Measurements from ENCODE around the gene RAD9A.

Gene RAD9A

GRCh38 chr11:67357831-67358670 is 33.7 kb upstream of the RAD9A start:
- no peak overlapping the region for H3K9ac ChIP-seq (ENCODE audit: low read depth in 1 of 2, low read length in 2 of 2)
- H3K27ac ChIP-seq (ENCODE audit: low read depth in 2 of 2, low read length in 2 of 2) = no peak overlapping the region
- no peaks in the 10 kb centered on the region for H3K9me3 ChIP-seq (ENCODE audit: control insufficient read depth in 2 of 2, low read length in 2 of 2)
- H3K4me1 ChIP-seq (ENCODE audit: control insufficient read depth in 2 of 2, insufficient read depth in 2 of 2, low read length in 2 of 2) = peaks cover 37 to 39% of the 10 kb centered on the region in 2 donors
- no peaks in the 10 kb centered on the region for H3K27me3 ChIP-seq (ENCODE audit: control insufficient read depth in 2 of 2, insufficient read depth in 2 of 2, low read length in 2 of 2)
- H3K4me3 ChIP-seq (ENCODE audit: low read length in 2 of 2) = no peak overlapping the region
- H3K36me3 ChIP-seq (ENCODE audit: control insufficient read depth in 2 of 2, insufficient read depth in 2 of 2, low read length in 2 of 2) = no peaks in the 10 kb centered on the region

GRCh38 chr11:67364169-67364568 is 27.6 kb upstream of the RAD9A start:
- H3K27ac ChIP-seq (ENCODE audit: low read depth in 2 of 2, low read length in 2 of 2) = no peak overlapping the region

GRCh38 chr11:67364783-67365722 is 26.7 kb upstream of the RAD9A start:
- Histone ChIP-seq H3K4me1 (ENCODE audit: control insufficient read depth in 2 of 2, insufficient read depth in 2 of 2, low read length in 2 of 2) (peaks cover 16 to 18% of the 10 kb centered on the region in 2 donors), H3K4me3 (ENCODE audit: low read length in 2 of 2) (no peak overlapping the region), H3K9ac (ENCODE audit: low read depth in 1 of 2, low read length in 2 of 2) (peak overlapping the region in 1 of 2 donors; percentile 44), H3K27ac (ENCODE audit: low read depth in 2 of 2, low read length in 2 of 2) (peak overlapping the region; percentile 70 to 74), H3K9me3 (ENCODE audit: control insufficient read depth in 2 of 2, low read length in 2 of 2) (no peaks in the 10 kb centered on the region), H3K36me3 (ENCODE audit: control insufficient read depth in 2 of 2, insufficient read depth in 2 of 2, low read length in 2 of 2) (peaks cover 0 to 5% of the 10 kb centered on the region in 2 donors), H3K27me3 (ENCODE audit: control insufficient read depth in 2 of 2, insufficient read depth in 2 of 2, low read length in 2 of 2) (no peaks in the 10 kb centered on the region)

More at GRCh38 chr11:67364169-67364568, 27.6 kb upstream of the RAD9A start:
- Histone ChIP-seq H3K9me3 (ENCODE audit: control insufficient read depth in 2 of 2, low read length in 2 of 2) (no peaks in the 10 kb centered on the region), H3K27me3 (ENCODE audit: control insufficient read depth in 2 of 2, insufficient read depth in 2 of 2, low read length in 2 of 2) (no peaks in the 10 kb centered on the region), H3K4me1 (ENCODE audit: control insufficient read depth in 2 of 2, insufficient read depth in 2 of 2, low read length in 2 of 2) (peaks cover 16 to 18% of the 10 kb centered on the region in 2 donors), H3K4me3 (ENCODE audit: low read length in 2 of 2) (no peak overlapping the region), H3K9ac (ENCODE audit: low read depth in 1 of 2, low read length in 2 of 2) (no peak overlapping the region), H3K36me3 (ENCODE audit: control insufficient read depth in 2 of 2, insufficient read depth in 2 of 2, low read length in 2 of 2) (peaks cover 0 to 5% of the 10 kb centered on the region in 2 donors)

- peak overlapping the region; percentile 70 to 74 for H3K27ac ChIP-seq (ENCODE audit: low read depth in 2 of 2, low read length in 2 of 2)
- peak overlapping the region; percentile 44 to 47 for H3K9ac ChIP-seq (ENCODE audit: low read depth in 1 of 2, low read length in 2 of 2)
- no peaks in the 10 kb centered on the region for H3K27me3 ChIP-seq (ENCODE audit: control insufficient read depth in 2 of 2, insufficient read depth in 2 of 2, low read length in 2 of 2)
- peak overlapping the region; percentile 47 to 62 for H3K4me3 ChIP-seq (ENCODE audit: low read length in 2 of 2)
- H3K9me3 ChIP-seq (ENCODE audit: control insufficient read depth in 2 of 2, low read length in 2 of 2) = no peaks in the 10 kb centered on the region
- peaks cover 0 to 5% of the 10 kb centered on the region in 2 donors for H3K36me3 ChIP-seq (ENCODE audit: control insufficient read depth in 2 of 2, insufficient read depth in 2 of 2, low read length in 2 of 2)
- H3K4me1 ChIP-seq (ENCODE audit: control insufficient read depth in 2 of 2, insufficient read depth in 2 of 2, low read length in 2 of 2) = peaks cover 21 to 22% of the 10 kb centered on the region in 2 donors
These were observed 25.9 kb upstream of the RAD9A start for GRCh38 chr11:67365736-67366444.

GRCh38 chr11:67366546-67366945 is 25.2 kb upstream of the RAD9A start:
- Histone ChIP-seq H3K9ac (ENCODE audit: low read depth in 1 of 2, low read length in 2 of 2) (peak overlapping the region; percentile 44 to 47), H3K4me3 (ENCODE audit: low read length in 2 of 2) (peak overlapping the region; percentile 47 to 62), H3K27me3 (ENCODE audit: control insufficient read depth in 2 of 2, insufficient read depth in 2 of 2, low read length in 2 of 2) (no peaks in the 10 kb centered on the region), H3K4me1 (ENCODE audit: control insufficient read depth in 2 of 2, insufficient read depth in 2 of 2, low read length in 2 of 2) (peaks cover 26 to 27% of the 10 kb centered on the region in 2 donors), H3K9me3 (ENCODE audit: control insufficient read depth in 2 of 2, low read length in 2 of 2) (no peaks in the 10 kb centered on the region), H3K27ac (ENCODE audit: low read depth in 2 of 2, low read length in 2 of 2) (peak overlapping the region; percentile 24 to 74), H3K36me3 (ENCODE audit: control insufficient read depth in 2 of 2, insufficient read depth in 2 of 2, low read length in 2 of 2) (peaks cover 0 to 5% of the 10 kb centered on the region in 2 donors)

- Histone ChIP-seq H3K4me1 (ENCODE audit: control insufficient read depth in 2 of 2, insufficient read depth in 2 of 2, low read length in 2 of 2) (peaks cover 31 to 32% of the 10 kb centered on the region in 2 donors), H3K27me3 (ENCODE audit: control insufficient read depth in 2 of 2, insufficient read depth in 2 of 2, low read length in 2 of 2) (no peaks in the 10 kb centered on the region), H3K4me3 (ENCODE audit: low read length in 2 of 2) (peak overlapping the region in 1 of 2 donors; percentile 62), H3K27ac (ENCODE audit: low read depth in 2 of 2, low read length in 2 of 2) (peak overlapping the region in 1 of 2 donors; percentile 74), H3K9me3 (ENCODE audit: control insufficient read depth in 2 of 2, low read length in 2 of 2) (no peaks in the 10 kb centered on the region), H3K9ac (ENCODE audit: low read depth in 1 of 2, low read length in 2 of 2) (peak overlapping the region in 1 of 2 donors; percentile 44), H3K36me3 (ENCODE audit: control insufficient read depth in 2 of 2, insufficient read depth in 2 of 2, low read length in 2 of 2) (peaks cover 0 to 5% of the 10 kb centered on the region in 2 donors)
These were observed 24.6 kb upstream of the RAD9A start for GRCh38 chr11:67366961-67367760.

GRCh38 chr11:67367761-67368227 is 24.0 kb upstream of the RAD9A start:
- Histone ChIP-seq H3K9me3 (ENCODE audit: control insufficient read depth in 2 of 2, low read length in 2 of 2) (no peaks in the 10 kb centered on the region), H3K27me3 (ENCODE audit: control insufficient read depth in 2 of 2, insufficient read depth in 2 of 2, low read length in 2 of 2) (no peaks in the 10 kb centered on the region), H3K4me3 (ENCODE audit: low read length in 2 of 2) (no peak overlapping the region), H3K4me1 (ENCODE audit: control insufficient read depth in 2 of 2, insufficient read depth in 2 of 2, low read length in 2 of 2) (peaks cover 31 to 34% of the 10 kb centered on the region in 2 donors), H3K27ac (ENCODE audit: low read depth in 2 of 2, low read length in 2 of 2) (peak overlapping the region in 1 of 2 donors; percentile 6), H3K9ac (ENCODE audit: low read depth in 1 of 2, low read length in 2 of 2) (no peak overlapping the region), H3K36me3 (ENCODE audit: control insufficient read depth in 2 of 2, insufficient read depth in 2 of 2, low read length in 2 of 2) (peaks cover 0 to 5% of the 10 kb centered on the region in 2 donors)

- Histone ChIP-seq H3K27ac (ENCODE audit: low read depth in 2 of 2, low read length in 2 of 2) (no peak overlapping the region), H3K4me1 (ENCODE audit: control insufficient read depth in 2 of 2, insufficient read depth in 2 of 2, low read length in 2 of 2) (peaks cover 31 to 34% of the 10 kb centered on the region in 2 donors), H3K27me3 (ENCODE audit: control insufficient read depth in 2 of 2, insufficient read depth in 2 of 2, low read length in 2 of 2) (no peaks in the 10 kb centered on the region), H3K4me3 (ENCODE audit: low read length in 2 of 2) (no peak overlapping the region), H3K9ac (ENCODE audit: low read depth in 1 of 2, low read length in 2 of 2) (no peak overlapping the region), H3K9me3 (ENCODE audit: control insufficient read depth in 2 of 2, low read length in 2 of 2) (no peaks in the 10 kb centered on the region), H3K36me3 (ENCODE audit: control insufficient read depth in 2 of 2, insufficient read depth in 2 of 2, low read length in 2 of 2) (peaks cover 0 to 5% of the 10 kb centered on the region in 2 donors)
These were observed 23.2 kb upstream of the RAD9A start for GRCh38 chr11:67368621-67369020.

- H3K27ac ChIP-seq (ENCODE audit: low read depth in 2 of 2, low read length in 2 of 2) = peak overlapping the region in 1 of 2 donors; percentile 17
- no peak overlapping the region for H3K9ac ChIP-seq (ENCODE audit: low read depth in 1 of 2, low read length in 2 of 2)
- peaks cover 0 to 5% of the 10 kb centered on the region in 2 donors for H3K36me3 ChIP-seq (ENCODE audit: control insufficient read depth in 2 of 2, insufficient read depth in 2 of 2, low read length in 2 of 2)
- no peaks in the 10 kb centered on the region for H3K9me3 ChIP-seq (ENCODE audit: control insufficient read depth in 2 of 2, low read length in 2 of 2)
- peaks cover 37 to 39% of the 10 kb centered on the region in 2 donors for H3K4me1 ChIP-seq (ENCODE audit: control insufficient read depth in 2 of 2, insufficient read depth in 2 of 2, low read length in 2 of 2)
- H3K27me3 ChIP-seq (ENCODE audit: control insufficient read depth in 2 of 2, insufficient read depth in 2 of 2, low read length in 2 of 2) = no peaks in the 10 kb centered on the region
- no peak overlapping the region for H3K4me3 ChIP-seq (ENCODE audit: low read length in 2 of 2)
These were observed 22.5 kb upstream of the RAD9A start for GRCh38 chr11:67369275-67369674.

Measured in mucosa of rectum (tissue), 2 donors.